Measurements from ENCODE around the gene OR51F1. TPM values are rescaled to one million over a fixed set of nuclear protein-coding genes. Genes with fewer than 3 reads are reported as not detected.
"Not testable (repeated sequence)": the region's sequence is repeated elsewhere in the genome, so short reads cannot be mapped to it uniquely, and the experiment has no call there.

OR51F1 gene
- total RNA-seq, 1 donor from 2014 or later: not detected

DNA sequence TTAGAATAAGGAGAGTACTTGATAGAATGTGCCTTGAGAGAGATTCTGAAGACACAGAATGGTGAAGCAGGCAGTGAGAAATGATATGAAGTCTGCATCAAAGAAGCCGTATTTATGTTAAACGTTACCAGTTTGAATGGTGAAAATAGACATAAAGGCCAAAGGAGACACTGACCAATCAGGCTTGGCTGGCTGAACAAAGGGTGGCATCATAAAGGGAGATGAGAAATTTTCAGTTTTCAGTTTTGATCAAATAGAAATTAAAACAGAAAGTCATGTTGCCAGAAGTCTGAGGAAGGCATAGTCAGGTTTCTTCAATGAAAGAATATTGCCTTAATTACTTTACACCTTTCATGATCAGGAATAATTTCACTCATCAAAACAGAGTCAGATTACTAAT, 6.6 kb downstream of the OR51F1 start:
- no peak for DNase-seq
- no peak overlapping the region for H3K27ac Mint-ChIP-seq (ENCODE audit: unreplicated experiment)
- H3K36me3 Mint-ChIP-seq (ENCODE audit: unreplicated experiment): no peaks in the 10 kb centered on the region
- H3K4me1 Mint-ChIP-seq (ENCODE audit: low read depth, unreplicated experiment): no peaks in the 10 kb centered on the region
- H3K4me3 Mint-ChIP-seq (ENCODE audit: unreplicated experiment): no peak overlapping the region
- no peaks in the 10 kb centered on the region for H3K27me3 Mint-ChIP-seq (ENCODE audit: unreplicated experiment)
- H3K9me3 Mint-ChIP-seq (ENCODE audit: unreplicated experiment): no peaks in the 10 kb centered on the region
- TF ChIP-seq, protein P1, sequence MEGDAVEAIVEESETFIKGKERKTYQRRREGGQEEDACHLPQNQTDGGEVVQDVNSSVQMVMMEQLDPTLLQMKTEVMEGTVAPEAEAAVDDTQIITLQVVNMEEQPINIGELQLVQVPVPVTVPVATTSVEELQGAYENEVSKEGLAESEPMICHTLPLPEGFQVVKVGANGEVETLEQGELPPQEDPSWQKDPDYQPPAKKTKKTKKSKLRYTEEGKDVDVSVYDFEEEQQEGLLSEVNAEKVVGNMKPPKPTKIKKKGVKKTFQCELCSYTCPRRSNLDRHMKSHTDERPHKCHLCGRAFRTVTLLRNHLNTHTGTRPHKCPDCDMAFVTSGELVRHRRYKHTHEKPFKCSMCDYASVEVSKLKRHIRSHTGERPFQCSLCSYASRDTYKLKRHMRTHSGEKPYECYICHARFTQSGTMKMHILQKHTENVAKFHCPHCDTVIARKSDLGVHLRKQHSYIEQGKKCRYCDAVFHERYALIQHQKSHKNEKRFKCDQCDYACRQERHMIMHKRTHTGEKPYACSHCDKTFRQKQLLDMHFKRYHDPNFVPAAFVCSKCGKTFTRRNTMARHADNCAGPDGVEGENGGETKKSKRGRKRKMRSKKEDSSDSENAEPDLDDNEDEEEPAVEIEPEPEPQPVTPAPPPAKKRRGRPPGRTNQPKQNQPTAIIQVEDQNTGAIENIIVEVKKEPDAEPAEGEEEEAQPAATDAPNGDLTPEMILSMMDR (IDR thresholded peaks at IDR 0.05; ENCODE audit: partially characterized antibody, unreplicated experiment): no peak

DNA sequence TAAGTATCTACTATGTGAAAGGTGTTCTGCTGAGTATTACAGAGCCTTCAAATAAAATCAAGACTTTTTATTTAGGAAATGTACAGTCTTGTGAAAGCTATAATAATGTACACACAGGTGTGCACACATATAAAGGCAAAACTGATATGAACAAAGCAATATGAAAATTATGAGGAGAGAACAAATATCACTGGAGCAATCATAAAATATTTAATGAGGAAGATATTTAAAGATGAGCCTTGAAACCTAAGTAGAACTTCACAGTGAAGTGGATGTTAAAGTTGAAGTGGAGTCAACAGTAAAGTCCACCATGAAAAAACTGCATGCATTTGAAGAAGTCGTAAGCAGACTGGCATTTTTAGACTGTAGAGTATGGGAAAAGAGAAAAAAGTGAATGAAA, 18.5 kb downstream of the OR51F1 start:
- H3K4me3 Mint-ChIP-seq (ENCODE audit: unreplicated experiment): no peak overlapping the region
- no peaks in the 10 kb centered on the region for H3K9me3 Mint-ChIP-seq (ENCODE audit: unreplicated experiment)
- H3K4me1 Mint-ChIP-seq (ENCODE audit: low read depth, unreplicated experiment): no peaks in the 10 kb centered on the region
- no peaks in the 10 kb centered on the region for H3K27me3 Mint-ChIP-seq (ENCODE audit: unreplicated experiment)
- H3K27ac Mint-ChIP-seq (ENCODE audit: unreplicated experiment): no peak overlapping the region
- TF ChIP-seq, protein P1 (IDR thresholded peaks at IDR 0.05; ENCODE audit: partially characterized antibody, unreplicated experiment): no peak
- H3K36me3 Mint-ChIP-seq (ENCODE audit: unreplicated experiment): no peaks in the 10 kb centered on the region
- DNase-seq: no peak

DNA sequence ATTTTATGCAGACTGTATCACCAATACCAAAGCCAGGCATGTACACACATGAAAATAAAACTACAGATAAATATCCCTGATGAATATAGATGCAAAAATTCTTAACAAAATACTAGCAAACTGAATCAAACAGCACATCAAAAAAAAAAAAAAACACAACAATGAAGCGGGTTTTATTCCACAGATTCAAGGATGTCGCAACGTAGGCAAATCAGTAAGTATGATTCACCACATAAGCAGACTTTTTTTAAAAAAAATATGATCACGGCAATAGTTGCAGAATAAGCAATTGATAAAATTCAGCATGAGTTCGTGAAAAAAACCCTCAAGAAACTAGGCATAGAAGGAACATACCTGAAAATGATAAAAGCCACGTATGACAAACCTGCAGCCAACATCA, 21.3 kb downstream of the OR51F1 start:
- Mint-ChIP-seq H3K27ac (ENCODE audit: unreplicated experiment) (no peak overlapping the region), H3K9me3 (ENCODE audit: unreplicated experiment) (no peaks in the 10 kb centered on the region), H3K36me3 (ENCODE audit: unreplicated experiment) (no peaks in the 10 kb centered on the region), H3K27me3 (ENCODE audit: unreplicated experiment) (no peaks in the 10 kb centered on the region), H3K4me3 (ENCODE audit: unreplicated experiment) (no peak overlapping the region), H3K4me1 (ENCODE audit: low read depth, unreplicated experiment) (no peaks in the 10 kb centered on the region)
- TF ChIP-seq, protein P1 (IDR thresholded peaks at IDR 0.05; ENCODE audit: partially characterized antibody, unreplicated experiment): no peak
- no peak for DNase-seq

DNA sequence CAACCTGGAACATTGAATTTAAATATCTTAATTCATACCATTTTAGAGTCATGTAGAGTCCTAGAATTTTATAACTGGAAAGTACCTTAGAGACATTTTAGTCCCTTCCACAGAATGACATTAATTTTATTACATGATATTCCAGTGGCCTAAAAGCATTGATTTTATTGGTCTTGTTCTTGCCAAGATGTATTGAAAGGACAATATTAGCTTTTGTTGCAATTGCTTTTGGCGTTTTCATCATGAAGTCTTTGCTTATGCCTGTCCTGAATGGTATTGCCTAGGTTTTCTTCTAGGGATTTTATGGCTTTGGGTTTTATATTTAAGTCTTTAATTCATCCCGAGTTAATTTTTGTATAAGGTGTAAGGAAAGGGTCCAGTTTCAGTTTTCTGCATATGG, 29.0 kb downstream of the OR51F1 start:
- TF ChIP-seq, protein P1 (IDR thresholded peaks at IDR 0.05; ENCODE audit: partially characterized antibody, unreplicated experiment): no peak
- peaks cover 2% of the 10 kb centered on the region for H3K4me1 Mint-ChIP-seq (ENCODE audit: low read depth, unreplicated experiment)
- H3K27ac Mint-ChIP-seq (ENCODE audit: unreplicated experiment): no peak overlapping the region
- H3K9me3 Mint-ChIP-seq (ENCODE audit: unreplicated experiment): no peaks in the 10 kb centered on the region
- H3K36me3 Mint-ChIP-seq (ENCODE audit: unreplicated experiment): no peaks in the 10 kb centered on the region
- no peaks in the 10 kb centered on the region for H3K27me3 Mint-ChIP-seq (ENCODE audit: unreplicated experiment)
- H3K4me3 Mint-ChIP-seq (ENCODE audit: unreplicated experiment): no peak overlapping the region
- no peak for DNase-seq

DNA sequence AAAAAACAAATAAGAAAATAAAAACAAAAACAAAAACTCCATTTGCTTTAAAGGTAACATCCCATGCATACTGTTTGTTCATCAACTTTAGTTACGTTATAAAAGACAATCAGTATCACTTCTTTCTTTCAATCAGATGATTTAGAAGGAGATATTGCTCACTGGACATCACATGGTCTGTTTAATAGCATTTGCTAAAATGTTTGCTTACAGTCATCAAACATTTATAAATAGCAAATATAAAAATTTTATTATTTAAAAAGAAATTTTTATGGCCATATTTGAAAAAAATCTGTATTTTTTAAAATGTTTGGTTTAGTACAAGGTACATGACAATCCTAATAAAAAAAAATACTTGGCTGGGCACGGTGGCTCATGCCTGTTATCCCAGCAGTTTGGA, 42.6 kb downstream of the OR51F1 start:
- H3K27me3 Mint-ChIP-seq (ENCODE audit: unreplicated experiment): peaks cover 2% of the 10 kb centered on the region
- TF ChIP-seq, protein P1 (IDR thresholded peaks at IDR 0.05; ENCODE audit: partially characterized antibody, unreplicated experiment): no peak
- no peak overlapping the region for H3K27ac Mint-ChIP-seq (ENCODE audit: unreplicated experiment)
- H3K9me3 Mint-ChIP-seq (ENCODE audit: unreplicated experiment): no peaks in the 10 kb centered on the region
- no peak for DNase-seq
- no peak overlapping the region for H3K4me3 Mint-ChIP-seq (ENCODE audit: unreplicated experiment)
- peaks cover 5% of the 10 kb centered on the region for H3K36me3 Mint-ChIP-seq (ENCODE audit: unreplicated experiment)
- no peaks in the 10 kb centered on the region for H3K4me1 Mint-ChIP-seq (ENCODE audit: low read depth, unreplicated experiment)

DNA sequence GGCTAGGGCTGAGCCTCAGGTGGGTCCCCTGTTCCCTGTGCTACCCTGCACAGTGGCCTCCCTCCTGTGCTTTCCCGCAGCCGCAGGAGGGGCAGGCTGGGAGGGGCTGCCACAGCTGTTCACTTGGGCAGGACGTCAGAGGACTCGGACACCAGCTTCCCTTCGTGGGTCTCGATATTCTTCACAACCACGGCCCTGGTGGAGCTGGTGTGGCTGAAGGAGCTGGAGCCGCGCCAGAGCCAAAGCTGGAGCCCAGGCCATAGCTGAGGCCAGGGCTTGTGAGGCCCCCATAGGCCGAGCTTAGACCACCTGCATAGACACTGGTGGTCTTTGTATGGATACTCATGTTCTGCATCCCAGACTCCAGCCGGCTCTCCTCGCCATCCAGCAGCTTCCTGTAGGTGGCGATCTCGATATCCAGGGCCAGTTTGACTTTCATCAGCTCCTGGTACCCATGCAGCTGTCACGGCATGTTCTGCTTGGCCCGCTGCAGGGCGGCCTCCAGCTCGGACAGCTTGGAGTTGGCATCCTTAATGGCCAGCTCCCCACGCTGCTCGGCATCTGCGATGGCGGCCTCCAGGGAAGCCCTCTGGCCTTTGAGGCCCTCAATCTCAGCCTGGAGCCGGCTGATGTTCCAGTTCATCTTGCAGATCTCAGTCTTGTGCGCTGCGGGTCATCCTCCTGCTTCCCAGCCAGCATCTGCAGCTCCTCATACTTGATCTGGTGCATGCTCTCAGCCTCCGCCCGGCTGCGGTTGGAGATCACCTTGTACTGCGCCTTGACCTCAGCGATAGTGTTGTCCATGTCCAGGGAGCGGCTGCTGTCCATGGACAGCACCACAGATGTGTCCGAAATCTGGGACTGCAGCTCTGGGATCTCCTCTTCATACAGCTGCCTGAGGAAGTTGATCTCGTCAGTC, 46.9 kb downstream of the OR51F1 start:
- H3K27ac Mint-ChIP-seq (ENCODE audit: unreplicated experiment); H3K4me3 Mint-ChIP-seq (ENCODE audit: unreplicated experiment); H3K9me3 Mint-ChIP-seq (ENCODE audit: unreplicated experiment); H3K27me3 Mint-ChIP-seq (ENCODE audit: unreplicated experiment); H3K36me3 Mint-ChIP-seq (ENCODE audit: unreplicated experiment); DNase-seq; H3K4me1 Mint-ChIP-seq (ENCODE audit: low read depth, unreplicated experiment): not testable (repeated sequence)

Measured in glutamatergic neuron (in vitro differentiated cells).